Stimulated activated naive B cell treated with anti-CD40 and anti-IgM and Interleukin-4, amounts not matched to agents 10 μg/mL and 1 μg/mL and 100 μg/mL, for 72 hours (primary cell): ENCODE measurements around the gene CDH23.

Experiments
- ATAC-seq, 2 donors: fragments of 150-1000 bp; cut with Tn5 transposase; replicated peaks; 2 replicates each; pipeline ENCODE4 v1.10.0; 2021; ENCODE audit warnings: moderate library complexity in 1 of 2
- DNase-seq: peaks from one replicate; pipeline ENCODE4 v3.0.0; 2021
- H3K27ac Mint-ChIP-seq: one replicate; pipeline ENCODE4 v1.8.0; 2022; ENCODE audit warnings: mild to moderate bottlenecking, mixed read lengths
- H3K27me3 Mint-ChIP-seq, 2 donors: one replicate each; pipeline ENCODE4 v1.8.0; 2022; ENCODE audit warnings: mixed read lengths in 2 of 2
- H3K36me3 Mint-ChIP-seq, 2 donors: one replicate each; pipeline ENCODE4 v1.8.0; 2022; ENCODE audit warnings: mixed read lengths in 2 of 2, mild to moderate bottlenecking in 1 of 2
- H3K4me1 Mint-ChIP-seq, 2 donors: one replicate each; pipeline ENCODE4 v1.8.0; 2022; ENCODE audit warnings: mixed read lengths in 2 of 2, mild to moderate bottlenecking in 1 of 2
- H3K4me3 Mint-ChIP-seq, 2 donors: one replicate each; pipeline ENCODE4 v1.8.0; 2022; ENCODE audit warnings: mild to moderate bottlenecking in 2 of 2, mixed read lengths in 2 of 2, moderate library complexity in 1 of 2
- H3K9me3 Mint-ChIP-seq, 2 donors: one replicate each; pipeline ENCODE4 v1.8.0; 2022; ENCODE audit warnings: mixed read lengths in 2 of 2, mild to moderate bottlenecking in 1 of 2

CDH23 gene

DNA sequence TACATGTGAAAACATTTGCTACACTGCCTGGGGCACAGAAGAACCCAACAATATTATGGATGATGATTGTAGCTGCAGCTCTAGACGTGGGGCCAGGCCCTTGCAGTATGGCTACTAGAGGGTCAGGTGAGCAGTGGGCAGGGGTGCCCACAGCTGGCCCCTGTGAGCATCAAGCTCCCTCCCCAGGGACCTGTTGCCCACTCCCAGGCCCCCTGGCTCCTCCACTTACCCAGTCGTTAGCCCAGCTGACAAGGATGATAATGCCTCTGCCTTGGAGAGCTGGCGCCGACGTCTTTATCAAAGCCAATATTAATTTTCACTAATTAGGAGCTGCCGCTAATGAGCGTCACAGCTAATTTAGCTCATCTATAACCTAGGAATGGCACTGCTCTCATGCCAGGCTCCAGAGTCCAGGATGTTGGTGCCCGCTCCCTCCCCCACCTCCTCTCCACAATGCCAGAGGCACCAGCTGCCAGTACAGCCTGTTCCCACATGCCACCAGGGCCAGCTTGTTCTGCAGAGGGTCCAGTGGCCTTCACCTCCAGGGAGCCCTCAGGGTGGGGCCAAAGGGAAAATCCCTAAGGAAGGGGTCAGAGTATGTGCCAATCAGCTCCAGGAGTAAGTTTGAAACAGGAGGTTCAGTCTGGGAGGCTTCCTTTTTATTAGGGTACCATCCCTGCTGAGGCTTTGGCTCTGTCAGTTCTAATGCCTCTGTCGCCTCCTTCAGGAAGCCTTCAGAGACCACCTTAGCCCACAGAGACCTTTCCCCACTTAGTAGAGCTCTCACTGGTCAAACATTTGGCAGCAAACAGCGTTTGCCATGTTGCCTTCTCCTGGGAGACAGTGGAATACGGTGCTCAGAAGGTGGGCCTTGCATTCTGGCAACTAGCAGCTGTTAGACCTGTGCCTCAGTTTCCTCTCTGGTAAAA, 77.2 kb downstream of the CDH23 start:
- Mint-ChIP-seq H3K4me3 (no peak overlapping the region), H3K36me3 (no peaks in the 10 kb centered on the region), H3K4me1 (peaks cover 16 to 19% of the 10 kb centered on the region in 2 donors), H3K27me3 (peaks cover 4 to 9% of the 10 kb centered on the region in 2 donors), H3K9me3 (no peaks in the 10 kb centered on the region), H3K27ac (no peak overlapping the region)
- ATAC-seq = no peak
- DNase-seq = no peak

DNA sequence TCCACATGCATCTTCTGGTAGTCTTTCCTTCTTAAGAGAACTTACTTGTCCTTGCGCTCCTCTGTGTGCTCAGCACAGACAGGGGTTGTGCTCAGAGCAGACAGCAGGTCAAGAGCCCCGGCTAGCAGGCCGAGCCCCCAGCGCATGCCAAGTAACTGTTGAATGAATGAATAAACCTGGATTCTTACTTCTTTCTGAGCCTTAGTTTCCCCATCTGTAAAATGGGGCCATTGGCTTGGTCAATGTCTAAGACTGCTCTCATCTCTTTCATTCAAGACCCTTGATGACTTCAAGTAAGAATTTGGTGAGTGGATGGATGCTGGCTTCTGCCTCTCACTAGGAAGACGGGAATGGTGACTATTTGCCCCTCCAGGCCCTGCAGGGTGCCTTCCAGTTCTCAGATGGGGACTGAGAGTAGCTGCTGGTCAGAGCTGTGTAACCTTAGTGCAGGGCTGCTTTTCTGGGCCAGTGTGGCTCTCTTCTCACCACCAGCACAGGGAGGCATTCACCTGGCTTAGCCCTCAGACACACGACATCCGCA, 78.1 kb downstream of the CDH23 start:
- peak overlapping the region; percentile 44 for H3K27ac Mint-ChIP-seq

DNA sequence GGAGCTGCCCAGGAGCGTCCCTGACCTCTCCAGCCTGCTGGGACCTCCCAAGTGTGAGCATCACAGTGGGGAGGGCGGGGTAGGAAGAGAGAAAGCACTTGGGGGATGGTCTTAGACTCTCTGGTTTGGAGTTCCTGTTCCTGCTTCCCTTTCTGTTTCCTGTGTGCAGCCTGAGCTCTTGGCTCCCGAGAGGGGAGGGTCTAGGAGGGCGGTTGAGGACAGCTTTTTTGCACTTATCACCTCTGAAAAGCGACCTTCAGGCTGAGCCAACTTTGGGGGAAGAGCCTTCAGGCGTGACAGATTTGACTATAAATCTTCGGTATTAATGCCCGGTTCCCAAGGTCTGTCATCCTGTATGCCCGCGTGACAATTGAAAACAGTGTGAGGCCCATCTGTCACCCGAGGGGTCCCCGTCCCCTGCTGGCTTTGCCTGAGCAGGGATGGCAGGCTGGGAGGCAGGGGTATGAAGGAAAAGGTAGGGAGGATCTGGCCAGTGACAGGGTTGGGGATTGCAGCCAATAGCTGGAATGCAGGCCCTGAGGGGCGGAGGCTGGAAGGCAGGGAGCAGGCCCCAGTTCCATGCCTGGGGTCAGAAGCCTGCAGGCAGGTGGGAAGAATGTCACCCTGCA, 78.6 kb downstream of the CDH23 start:
- Mint-ChIP-seq H3K36me3 (no peaks in the 10 kb centered on the region), H3K4me3 (peak overlapping the region; percentile 71 to 77), H3K27me3 (peaks cover 6 to 11% of the 10 kb centered on the region in 2 donors), H3K4me1 (peaks cover 16 to 19% of the 10 kb centered on the region in 2 donors), H3K9me3 (no peaks in the 10 kb centered on the region), H3K27ac (peak overlapping the region; percentile 44)
- peak; percentile 11 for DNase-seq
- peak; percentile 83 to 90 for ATAC-seq

More for the DNA sequence above, 78.1 kb downstream of the CDH23 start:
- Mint-ChIP-seq H3K4me1 (peaks cover 16 to 19% of the 10 kb centered on the region in 2 donors), H3K4me3 (peak overlapping the region; percentile 71 to 77), H3K36me3 (no peaks in the 10 kb centered on the region), H3K27me3 (peaks cover 4 to 9% of the 10 kb centered on the region in 2 donors), H3K9me3 (no peaks in the 10 kb centered on the region)
- DNase-seq = no peak
- ATAC-seq = no peak

DNA sequence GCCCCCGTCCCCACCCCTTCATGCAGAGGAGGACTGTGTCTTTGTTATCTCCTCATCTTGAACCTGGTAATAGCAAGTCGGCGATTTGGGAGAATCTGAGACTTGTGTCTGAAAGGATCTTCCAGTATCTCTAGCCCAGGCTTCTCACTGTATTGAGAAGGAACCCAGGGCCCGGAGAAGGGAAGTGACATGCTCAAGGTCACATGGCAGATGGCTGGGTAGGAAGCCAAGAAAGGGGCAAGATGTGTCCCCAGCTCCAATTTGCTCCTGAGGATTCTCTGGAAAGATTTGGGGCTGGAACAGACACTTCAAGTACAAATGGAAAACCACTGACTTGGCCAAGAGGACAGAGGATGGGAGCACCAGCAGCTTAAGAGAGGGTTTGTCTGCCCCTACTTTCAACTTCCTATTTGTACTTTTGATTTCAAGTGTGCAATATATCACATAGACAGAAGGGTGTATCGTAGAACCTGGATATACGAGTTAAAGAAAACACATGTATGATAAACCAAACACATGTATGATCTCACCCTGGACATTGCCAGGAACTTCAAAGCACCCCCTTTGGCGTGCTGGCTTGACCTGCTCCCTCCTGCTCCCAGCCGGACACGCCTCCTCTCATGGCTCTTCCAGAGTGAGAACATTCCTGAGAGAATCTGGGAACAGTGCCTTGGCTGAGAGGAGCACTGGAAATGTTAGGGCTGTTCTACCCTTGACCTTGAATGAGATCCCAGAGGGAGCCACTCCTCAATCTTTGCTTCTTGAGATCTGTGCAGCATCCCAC, 79.7 kb downstream of the CDH23 start:
- Mint-ChIP-seq H3K36me3 (no peaks in the 10 kb centered on the region), H3K9me3 (no peaks in the 10 kb centered on the region), H3K4me1 (peaks cover 16 to 19% of the 10 kb centered on the region in 2 donors), H3K4me3 (no peak overlapping the region), H3K27me3 (peaks cover 9 to 12% of the 10 kb centered on the region in 2 donors), H3K27ac (peak overlapping the region; percentile 32)
- no peak for ATAC-seq
- no peak for DNase-seq

DNA sequence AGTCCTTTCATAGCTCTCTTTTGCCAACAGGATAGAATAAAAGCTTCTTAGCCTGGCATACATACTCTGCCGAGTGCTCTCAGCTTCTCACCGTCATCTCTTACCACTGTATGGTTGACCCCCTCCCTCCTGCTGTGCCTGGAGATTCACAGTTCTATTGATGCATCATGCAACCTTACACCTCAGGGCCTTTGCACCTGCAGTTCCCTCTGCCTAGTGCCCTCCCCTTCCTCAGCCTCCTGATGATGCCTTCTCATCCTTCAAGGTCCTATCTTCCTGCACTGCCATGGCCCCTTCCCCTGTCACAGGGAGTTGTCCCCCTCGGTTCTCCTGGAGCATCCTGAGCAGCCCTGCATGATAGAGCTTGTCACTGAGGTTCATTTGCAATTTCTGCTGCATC, 81.5 kb downstream of the CDH23 start:
- H3K9me3 Mint-ChIP-seq = no peaks in the 10 kb centered on the region
- no peak for ATAC-seq
- H3K27ac Mint-ChIP-seq = no peak overlapping the region

DNA sequence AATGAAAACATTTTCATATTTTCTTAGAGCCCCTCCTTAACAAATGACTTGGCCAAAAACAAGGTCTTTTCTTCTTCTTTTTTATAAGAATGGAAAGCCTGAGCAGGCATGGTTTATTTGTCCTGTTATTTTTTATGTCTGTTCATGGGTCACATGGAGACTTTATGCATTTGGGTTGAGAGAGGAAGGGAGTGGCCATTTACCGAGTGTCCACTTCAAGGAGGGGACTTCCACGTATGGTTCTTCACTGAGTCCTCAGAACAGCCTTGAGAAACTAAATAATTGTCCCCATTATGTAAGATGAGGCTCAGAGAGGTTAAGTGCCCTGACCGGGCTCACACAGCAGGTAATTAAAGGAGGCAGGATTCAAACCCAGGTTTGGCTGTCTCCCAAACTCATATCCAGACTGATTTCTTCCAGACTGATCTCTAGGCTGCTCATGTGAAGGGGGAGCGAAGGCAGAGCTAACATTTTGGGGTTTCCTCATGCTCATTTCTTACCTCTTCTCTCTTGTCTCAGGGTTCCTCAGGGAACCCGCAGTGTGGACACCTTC, 82.2 kb downstream of the CDH23 start:
- no peak overlapping the region for H3K4me3 Mint-ChIP-seq
- ATAC-seq (no peak), DNase-seq (no peak)
- peaks cover 16 to 19% of the 10 kb centered on the region in 2 donors for H3K4me1 Mint-ChIP-seq
- H3K27me3 Mint-ChIP-seq = peaks cover 9 to 16% of the 10 kb centered on the region in 2 donors
- no peaks in the 10 kb centered on the region for H3K9me3 Mint-ChIP-seq
- no peaks in the 10 kb centered on the region for H3K36me3 Mint-ChIP-seq
- H3K27ac Mint-ChIP-seq = no peak overlapping the region

More for the DNA sequence above, 81.5 kb downstream of the CDH23 start:
- Mint-ChIP-seq H3K4me1 (peaks cover 16 to 19% of the 10 kb centered on the region in 2 donors), H3K4me3 (no peak overlapping the region), H3K36me3 (no peaks in the 10 kb centered on the region), H3K27me3 (peaks cover 5 to 16% of the 10 kb centered on the region in 2 donors)
- DNase-seq = no peak

DNA sequence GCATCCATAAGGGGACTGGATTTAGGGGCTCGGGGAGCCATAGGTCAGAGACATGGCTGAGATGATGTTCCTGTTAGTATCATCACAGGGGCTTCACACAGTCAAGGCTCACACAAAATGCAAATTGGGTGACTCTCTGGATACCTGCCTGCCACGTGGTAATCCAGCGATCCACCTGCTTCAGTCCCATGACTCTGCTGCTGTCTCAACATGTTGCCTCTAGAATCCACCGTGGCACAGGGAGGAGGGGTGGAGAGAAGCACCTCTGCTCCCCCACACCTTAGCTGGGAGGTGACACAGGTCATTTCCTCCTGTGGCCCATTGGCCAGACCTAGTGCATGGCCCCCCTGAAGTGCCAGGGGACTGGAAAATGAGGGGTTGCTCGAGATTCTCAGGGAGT, 83.1 kb downstream of the CDH23 start:
- no peak overlapping the region for H3K4me3 Mint-ChIP-seq
- H3K27ac Mint-ChIP-seq = no peak overlapping the region
- H3K27me3 Mint-ChIP-seq = peaks cover 9 to 16% of the 10 kb centered on the region in 2 donors
- DNase-seq (no peak), ATAC-seq (no peak)
- no peaks in the 10 kb centered on the region for H3K36me3 Mint-ChIP-seq
- peaks cover 12 to 14% of the 10 kb centered on the region in 2 donors for H3K4me1 Mint-ChIP-seq
- no peaks in the 10 kb centered on the region for H3K9me3 Mint-ChIP-seq

DNA sequence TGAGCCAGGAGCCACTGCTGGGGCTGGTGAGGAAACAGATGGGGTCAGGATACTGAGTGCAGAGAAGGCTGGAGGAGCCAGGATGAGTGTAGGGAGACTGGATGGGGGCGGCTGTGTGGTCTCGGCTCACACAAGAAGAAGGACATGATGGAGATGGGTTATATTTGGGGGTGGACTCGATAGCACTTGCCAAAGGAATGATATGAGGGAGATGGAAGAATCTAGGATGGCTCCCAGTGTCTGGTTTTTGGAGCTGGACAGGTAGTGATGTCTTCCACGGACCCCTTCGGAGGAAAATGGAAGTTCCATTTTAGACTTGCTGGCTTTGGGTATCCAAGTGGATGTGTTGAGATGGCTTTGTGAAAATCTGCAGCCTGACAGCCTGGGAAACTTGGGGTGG, 83.9 kb downstream of the CDH23 start:
- H3K9me3 Mint-ChIP-seq = no peaks in the 10 kb centered on the region
- no peak overlapping the region for H3K27ac Mint-ChIP-seq
- H3K4me3 Mint-ChIP-seq = no peak overlapping the region
- peaks cover 9 to 16% of the 10 kb centered on the region in 2 donors for H3K27me3 Mint-ChIP-seq
- DNase-seq = no peak
- no peaks in the 10 kb centered on the region for H3K36me3 Mint-ChIP-seq
- no peak for ATAC-seq
- H3K4me1 Mint-ChIP-seq = peaks cover 4 to 6% of the 10 kb centered on the region in 2 donors

DNA sequence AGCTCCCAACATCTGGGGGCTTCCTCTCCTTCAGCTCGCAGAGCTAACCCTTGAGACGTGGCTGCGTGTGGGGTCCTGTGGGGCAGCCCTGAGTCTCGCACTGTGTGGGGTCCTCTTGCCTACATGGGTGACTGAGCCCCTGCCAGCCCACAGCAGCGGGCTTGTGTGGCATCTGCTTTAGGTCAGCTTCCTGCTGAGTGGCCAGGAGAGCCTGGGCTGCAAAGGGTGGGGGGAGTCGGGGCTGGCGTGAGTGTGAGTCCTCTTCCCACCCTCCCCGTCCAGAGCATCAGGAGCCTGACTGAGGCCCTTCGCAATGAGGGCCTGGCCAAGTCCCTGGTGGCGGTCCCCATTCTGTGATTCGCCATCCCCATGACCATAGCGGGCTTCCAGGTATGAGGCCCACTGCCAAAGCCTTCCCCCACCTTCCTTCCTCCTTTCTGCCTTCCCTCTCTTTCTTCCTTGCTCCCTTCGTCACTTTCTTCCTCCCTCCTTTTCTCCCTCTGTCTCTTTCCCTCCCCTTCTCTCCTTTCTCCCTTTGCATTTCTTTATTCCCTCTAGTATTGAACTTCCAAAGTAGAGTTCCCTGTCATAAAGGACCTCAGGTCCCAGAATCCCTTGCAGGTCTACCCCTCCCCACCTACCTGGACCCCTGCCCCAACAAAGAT, 85.2 kb downstream of the CDH23 start:
- Mint-ChIP-seq H3K27ac (no peak overlapping the region), H3K9me3 (no peaks in the 10 kb centered on the region), H3K4me3 (no peak overlapping the region), H3K27me3 (peaks cover 9 to 16% of the 10 kb centered on the region in 2 donors), H3K36me3 (no peaks in the 10 kb centered on the region), H3K4me1 (no peaks in the 10 kb centered on the region)
- no peak for DNase-seq
- no peak for ATAC-seq

DNA sequence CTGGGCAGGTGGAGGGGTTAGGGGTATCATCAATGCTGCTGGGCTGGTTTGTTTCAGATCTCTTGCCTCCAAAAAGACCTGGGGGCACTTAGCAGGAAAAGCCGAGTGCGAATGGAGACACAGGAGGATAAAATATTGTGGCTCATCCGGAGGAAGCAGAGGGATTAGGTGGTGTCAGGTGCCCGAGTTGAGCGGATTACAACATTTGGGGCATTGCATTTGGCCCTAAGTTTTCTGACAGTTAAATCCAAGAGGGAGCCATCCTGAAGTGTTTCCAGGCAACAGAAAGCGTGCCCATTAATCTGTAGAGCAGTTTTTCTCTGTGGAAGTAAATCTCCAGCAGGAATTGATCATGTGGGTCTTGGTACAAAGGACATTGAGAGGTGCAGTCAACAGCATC, 85.9 kb downstream of the CDH23 start:
- no peaks in the 10 kb centered on the region for H3K9me3 Mint-ChIP-seq
- DNase-seq (no peak), ATAC-seq (no peak)
- H3K4me3 Mint-ChIP-seq = no peak overlapping the region
- H3K27me3 Mint-ChIP-seq = peaks cover 9 to 16% of the 10 kb centered on the region in 2 donors
- no peaks in the 10 kb centered on the region for H3K36me3 Mint-ChIP-seq
- H3K27ac Mint-ChIP-seq = no peak overlapping the region
- H3K4me1 Mint-ChIP-seq = no peaks in the 10 kb centered on the region

DNA sequence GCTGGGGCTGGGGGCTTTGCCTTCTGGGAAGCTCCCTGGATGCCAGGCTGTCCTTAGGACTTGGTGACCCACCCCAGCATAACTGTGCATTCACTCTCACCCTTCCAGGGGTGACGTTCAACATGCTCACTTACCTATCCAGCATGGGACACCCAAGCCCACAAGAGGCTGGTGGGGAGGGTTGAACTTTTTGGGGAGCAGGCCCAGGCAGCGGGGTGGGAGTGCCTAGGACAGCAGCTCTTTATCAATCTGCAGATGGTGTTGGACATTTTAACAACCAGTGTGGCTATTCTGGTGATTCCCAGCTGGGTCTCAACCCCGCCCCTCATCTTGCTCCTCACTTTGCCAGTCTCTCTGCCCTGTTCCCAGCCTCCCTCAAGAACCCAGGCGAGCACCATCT, 86.4 kb downstream of the CDH23 start:
- DNase-seq = no peak
- H3K4me3 Mint-ChIP-seq = no peak overlapping the region
- no peaks in the 10 kb centered on the region for H3K9me3 Mint-ChIP-seq
- no peak overlapping the region for H3K27ac Mint-ChIP-seq
- no peaks in the 10 kb centered on the region for H3K36me3 Mint-ChIP-seq
- no peak for ATAC-seq
- no peaks in the 10 kb centered on the region for H3K4me1 Mint-ChIP-seq
- H3K27me3 Mint-ChIP-seq = peaks cover 9 to 16% of the 10 kb centered on the region in 2 donors

DNA sequence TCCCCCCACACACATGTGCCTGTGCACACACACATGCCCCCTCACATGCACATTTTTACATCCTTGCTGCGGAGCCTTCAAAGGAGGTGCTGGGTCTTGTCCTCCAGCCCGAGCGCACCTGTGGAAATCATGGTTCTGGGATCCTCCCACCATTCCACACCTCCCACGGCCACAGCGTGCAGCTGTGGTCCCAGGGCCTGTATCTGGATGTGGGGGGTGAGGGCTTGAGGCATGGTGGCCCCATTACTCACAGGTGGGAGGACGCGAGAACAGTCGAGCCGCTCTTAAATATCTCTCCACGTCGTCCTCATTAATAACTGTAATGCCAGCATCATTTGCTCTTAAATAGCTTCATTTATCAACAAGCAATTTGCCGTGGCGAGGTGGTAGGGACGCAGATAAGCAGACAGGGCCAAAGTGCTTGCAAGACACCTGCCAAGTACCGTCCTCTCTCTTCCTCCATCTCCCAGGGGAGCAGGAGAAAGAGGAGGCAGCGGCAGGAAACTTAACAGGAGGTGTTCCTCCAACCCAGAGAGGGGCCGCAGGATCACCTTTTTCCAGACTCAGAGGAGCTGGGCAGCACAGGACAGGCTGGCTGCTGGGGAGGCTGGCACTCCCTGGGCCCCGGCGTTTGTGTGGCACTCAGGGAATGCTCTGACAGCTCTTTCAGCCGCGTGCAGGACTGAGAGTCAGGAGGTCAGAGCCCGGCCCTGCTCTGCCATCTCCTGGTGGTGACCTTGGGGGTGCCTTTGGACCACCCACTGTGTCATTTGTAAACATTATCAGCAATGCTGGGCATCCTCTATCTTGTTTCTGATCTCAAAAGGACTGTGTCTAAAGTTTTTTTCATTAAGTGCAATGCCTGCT, 87.4 kb downstream of the CDH23 start:
- no peaks in the 10 kb centered on the region for H3K4me1 Mint-ChIP-seq
- peaks cover 2 to 9% of the 10 kb centered on the region in 2 donors for H3K9me3 Mint-ChIP-seq
- no peak overlapping the region for H3K4me3 Mint-ChIP-seq
- DNase-seq (no peak), ATAC-seq (no peak)
- peaks cover 2% of the 10 kb centered on the region in 2 donors for H3K36me3 Mint-ChIP-seq
- no peak overlapping the region for H3K27ac Mint-ChIP-seq
- peaks cover 9 to 16% of the 10 kb centered on the region in 2 donors for H3K27me3 Mint-ChIP-seq
